HG03060 (cell line): ENCODE data around the gene TPPP2.
"Not testable (repeated sequence)": the region's sequence is repeated elsewhere in the genome, so short reads cannot be mapped to it uniquely, and the experiment has no call there.

Experiments
- ATAC-seq: cut with Tn5 transposase; IDR thresholded peaks from one replicate; pipeline ENCODE4 v1.9.1; 2021; ENCODE audit warnings: low read depth, moderate number of reproducible peaks; ENCODE audit not compliant: unreplicated experiment

Gene TPPP2

GRCh38 chr14:21036751-21037150, 6.7 kb downstream of the TPPP2 start:
- ATAC-seq, result no peak

GRCh38 chr14:21037156-21037555, 7.1 kb downstream of the TPPP2 start:
- ATAC-seq, result no peak

GRCh38 chr14:21038441-21039422, 8.7 kb downstream of the TPPP2 start:
- ATAC-seq, result no peak

- ATAC-seq, result no peak
Observed at GRCh38 chr14:21039585-21040369, 9.8 kb downstream of the TPPP2 start.

- ATAC-seq, result no peak
Observed at GRCh38 chr14:21040370-21040925, 10.4 kb downstream of the TPPP2 start.

GRCh38 chr14:21040941-21041340, 10.9 kb downstream of the TPPP2 start:
- not testable (repeated sequence) for ATAC-seq

GRCh38 chr14:21041676-21042433, 11.8 kb downstream of the TPPP2 start, which contains the start of gene RNASE7:
Gene RNASE7, plus strand, starts transcription at chr14:21042362. Its CDS starts 631 bp downstream, at chr14:21042993.
- no peak for ATAC-seq

- no peak for ATAC-seq
Observed at GRCh38 chr14:21042918-21043317, 12.9 kb downstream of the TPPP2 start.

GRCh38 chr14:21043387-21043973, 13.5 kb downstream of the TPPP2 start:
- ATAC-seq, result no peak

GRCh38 chr14:21043974-21044618, 14.1 kb downstream of the TPPP2 start:
- no peak for ATAC-seq

GRCh38 chr14:21047378-21047781, 17.4 kb downstream of the TPPP2 start:
- ATAC-seq, result no peak

GRCh38 chr14:21048638-21049037, 18.6 kb downstream of the TPPP2 start:
- no peak for ATAC-seq

- no peak for ATAC-seq
Observed at GRCh38 chr14:21049271-21049673, 19.3 kb downstream of the TPPP2 start.

GRCh38 chr14:21050597-21050996, 20.6 kb downstream of the TPPP2 start:
- ATAC-seq, result no peak

- ATAC-seq, result no peak
Observed at GRCh38 chr14:21053184-21054122, 23.4 kb downstream of the TPPP2 start.

- ATAC-seq, result no peak
Observed at GRCh38 chr14:21054123-21054767, 24.2 kb downstream of the TPPP2 start.

- no peak for ATAC-seq
Observed at GRCh38 chr14:21054768-21055145, 24.7 kb downstream of the TPPP2 start.
